ENCODE data around the gene POM121. TPM values are rescaled to one million over a fixed set of nuclear protein-coding genes. Genes with fewer than 3 reads are reported as not detected.
A peak's percentile ranks its signal among the peaks of the same experiment; 100 is the strongest.
"Not testable (repeated sequence)": the region's sequence is repeated elsewhere in the genome, so short reads cannot be mapped to it uniquely, and the experiment has no call there.

The POM121 gene
- total RNA-seq, 4 donors from 2014 or later: 7.8 to 11.5 (median 10.0) TPM

- H3K4me1 ChIP-seq; in situ Hi-C loops (cut with MboI; ENCODE audit: low sequenced_read_pairs in 4 of 4); H3K27ac ChIP-seq; intact Hi-C loops (cut with DNase I; ENCODE audit: low total_unique reads); H3K9me3 ChIP-seq; ATAC-seq; H3K4me3 ChIP-seq; H3K27me3 ChIP-seq; DNase-seq: not testable (repeated sequence)
- H3K36me3 ChIP-seq: peaks cover 0 to 16% of the 10 kb centered on the region in 2 donors
These were observed 18.1 kb downstream of the POM121 start for GRCh38 chr7:72942956-72943355.

- in situ Hi-C loops (cut with MboI; ENCODE audit: low sequenced_read_pairs in 4 of 4); H3K9me3 ChIP-seq; DNase-seq; intact Hi-C loops (cut with DNase I; ENCODE audit: low total_unique reads); H3K27ac ChIP-seq; H3K36me3 ChIP-seq; H3K4me1 ChIP-seq; H3K4me3 ChIP-seq; H3K27me3 ChIP-seq: not testable (repeated sequence)
- peak in 1 of 2 donors; percentile 14 for ATAC-seq
These were observed 20.0 kb downstream of the POM121 start for GRCh38 chr7:72944937-72945336.

- H3K4me1 ChIP-seq; H3K9me3 ChIP-seq; in situ Hi-C loops (cut with MboI; ENCODE audit: low sequenced_read_pairs in 4 of 4); H3K36me3 ChIP-seq; H3K27ac ChIP-seq; DNase-seq; H3K27me3 ChIP-seq; H3K4me3 ChIP-seq; intact Hi-C loops (cut with DNase I; ENCODE audit: low total_unique reads); ATAC-seq: not testable (repeated sequence)
These were observed 20.7 kb downstream of the POM121 start for GRCh38 chr7:72945597-72945996.

GRCh38 chr7:72946130-72946745 lies 21.3 kb downstream of the POM121 start:
- in situ Hi-C loops (cut with MboI; ENCODE audit: low sequenced_read_pairs in 4 of 4); H3K4me3 ChIP-seq; H3K27me3 ChIP-seq; H3K36me3 ChIP-seq; H3K9me3 ChIP-seq; H3K27ac ChIP-seq; intact Hi-C loops (cut with DNase I; ENCODE audit: low total_unique reads); H3K4me1 ChIP-seq; DNase-seq; ATAC-seq: not testable (repeated sequence)
- peak in 1 of 5 experiments; percentile 14 for TF ChIP-seq CTCF (IDR thresholded peaks at IDR 0.05 in 4 of 5, conservative IDR thresholded peaks at IDR 0.05 in 1 of 5)

GRCh38 chr7:72948714-72949113 lies 23.8 kb downstream of the POM121 start:
- in situ Hi-C loops (cut with MboI; ENCODE audit: low sequenced_read_pairs in 4 of 4); H3K27me3 ChIP-seq; H3K9me3 ChIP-seq; intact Hi-C loops (cut with DNase I; ENCODE audit: low total_unique reads); H3K36me3 ChIP-seq; H3K4me1 ChIP-seq; H3K4me3 ChIP-seq: not testable (repeated sequence)
- ATAC-seq: peak in 1 of 2 donors; percentile 29
- peak overlapping the region in 1 of 4 donors; percentile 21 for H3K27ac ChIP-seq
- DNase-seq: peak in 1 of 2 donors; percentile 18

GRCh38 chr7:72949276-72949675 lies 24.4 kb downstream of the POM121 start:
- H3K9me3 ChIP-seq; H3K4me1 ChIP-seq; H3K36me3 ChIP-seq; H3K27me3 ChIP-seq; ATAC-seq; DNase-seq; intact Hi-C loops (cut with DNase I; ENCODE audit: low total_unique reads); H3K4me3 ChIP-seq; in situ Hi-C loops (cut with MboI; ENCODE audit: low sequenced_read_pairs in 4 of 4): not testable (repeated sequence)
- peak overlapping the region in 1 of 4 donors; percentile 21 for H3K27ac ChIP-seq

- H3K4me3 ChIP-seq; intact Hi-C loops (cut with DNase I; ENCODE audit: low total_unique reads); H3K36me3 ChIP-seq; H3K4me1 ChIP-seq; H3K27me3 ChIP-seq; H3K9me3 ChIP-seq; in situ Hi-C loops (cut with MboI; ENCODE audit: low sequenced_read_pairs in 4 of 4); ATAC-seq: not testable (repeated sequence)
- peak in 1 of 2 donors; percentile 50 for DNase-seq
- H3K27ac ChIP-seq: peak overlapping the region in 1 of 4 donors; percentile 21
These were observed 24.8 kb downstream of the POM121 start for GRCh38 chr7:72949686-72950085.

- in situ Hi-C loops (cut with MboI; ENCODE audit: low sequenced_read_pairs in 4 of 4); H3K4me1 ChIP-seq; ATAC-seq; DNase-seq; H3K9me3 ChIP-seq; H3K4me3 ChIP-seq; intact Hi-C loops (cut with DNase I; ENCODE audit: low total_unique reads); H3K27me3 ChIP-seq; H3K36me3 ChIP-seq; H3K27ac ChIP-seq: not testable (repeated sequence)
These were observed 25.5 kb downstream of the POM121 start for GRCh38 chr7:72950432-72950831.

- H3K9me3 ChIP-seq; H3K27me3 ChIP-seq; in situ Hi-C loops (cut with MboI; ENCODE audit: low sequenced_read_pairs in 4 of 4); intact Hi-C loops (cut with DNase I; ENCODE audit: low total_unique reads); H3K36me3 ChIP-seq; DNase-seq; H3K4me1 ChIP-seq: not testable (repeated sequence)
- H3K27ac ChIP-seq: peak overlapping the region in 3 of 4 donors; percentile 49 to 63 (median 55)
- peak; percentile 53 to 60 for ATAC-seq
- peak overlapping the region in 3 of 4 donors; percentile 37 to 56 (median 53) for H3K4me3 ChIP-seq
These were observed 29.1 kb downstream of the POM121 start for GRCh38 chr7:72953901-72954562.
